ENCODE measurements around the gene KIF26A.

Gene KIF26A

DNA sequence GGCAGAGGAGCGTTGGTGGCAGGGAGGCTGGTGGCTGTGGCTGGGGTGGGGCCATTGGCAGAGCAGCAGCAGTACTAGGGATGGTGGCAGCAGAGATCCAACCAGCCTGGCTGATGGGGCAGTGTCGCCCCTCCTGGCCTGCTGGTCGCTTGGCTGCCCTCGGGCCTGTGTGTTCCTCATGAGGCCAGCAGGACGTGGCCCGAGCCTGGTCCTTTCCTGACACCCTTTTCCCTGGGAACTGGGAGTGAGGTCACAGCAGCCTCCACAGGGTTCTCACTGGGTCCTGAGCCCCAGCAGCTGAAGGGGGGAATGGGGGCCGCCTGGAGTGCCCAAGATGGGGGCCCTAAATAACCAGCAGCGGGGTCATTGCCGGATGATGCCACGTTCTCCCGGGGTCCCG is 46.1 kb downstream of the KIF26A start:
- no peaks in the 10 kb centered on the region for H3K9me3 ChIP-seq (ENCODE audit: low read length)
- H3K36me3 ChIP-seq (ENCODE audit: insufficient read depth, low read length), result no peaks in the 10 kb centered on the region
- H2AFZ ChIP-seq (ENCODE audit: low read depth, low read length), result no peak overlapping the region
- H3K4me1 ChIP-seq (ENCODE audit: insufficient read depth, low read length), result peaks cover 15% of the 10 kb centered on the region
- peaks cover 17% of the 10 kb centered on the region for H3K27me3 ChIP-seq (ENCODE audit: insufficient read depth, low read length)
- no peak overlapping the region for H3K4me3 ChIP-seq (ENCODE audit: low read length)

DNA sequence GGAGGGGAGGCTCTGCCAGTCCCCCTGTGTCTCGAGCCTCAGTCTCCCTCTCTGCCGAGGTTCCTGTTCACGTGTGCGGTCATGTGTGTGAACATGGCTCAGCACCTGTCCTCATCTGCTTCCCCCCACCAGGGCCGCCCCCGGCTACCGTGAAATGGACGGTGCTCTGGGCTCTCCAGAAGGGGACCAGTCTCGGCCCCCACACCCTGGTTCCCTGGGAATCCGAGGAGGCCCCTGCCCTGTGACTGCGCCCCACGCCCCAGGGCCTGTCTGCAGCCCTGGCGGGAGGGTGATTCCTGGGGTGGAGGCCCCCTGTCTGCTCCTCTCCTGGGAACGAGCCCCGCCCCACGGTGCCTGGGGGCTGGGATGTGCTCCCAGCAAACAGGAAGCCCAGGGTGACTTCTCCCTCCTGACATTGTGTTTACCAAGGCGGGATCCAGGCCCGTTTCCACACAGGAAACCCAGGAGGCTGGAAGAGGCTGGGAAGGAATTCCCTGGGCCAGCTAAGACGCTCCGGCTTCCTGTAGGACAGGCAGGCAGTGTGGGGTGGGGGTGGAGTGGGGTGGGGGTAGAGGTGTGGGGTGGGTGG is 46.6 kb downstream of the KIF26A start:
- H3K4me1 ChIP-seq (ENCODE audit: insufficient read depth, low read length), result peaks cover 15% of the 10 kb centered on the region
- H3K4me3 ChIP-seq (ENCODE audit: low read length), result no peak overlapping the region
- no peaks in the 10 kb centered on the region for H3K9me3 ChIP-seq (ENCODE audit: low read length)
- H2AFZ ChIP-seq (ENCODE audit: low read depth, low read length), result no peak overlapping the region
- peaks cover 20% of the 10 kb centered on the region for H3K27me3 ChIP-seq (ENCODE audit: insufficient read depth, low read length)
- no peaks in the 10 kb centered on the region for H3K36me3 ChIP-seq (ENCODE audit: insufficient read depth, low read length)

DNA sequence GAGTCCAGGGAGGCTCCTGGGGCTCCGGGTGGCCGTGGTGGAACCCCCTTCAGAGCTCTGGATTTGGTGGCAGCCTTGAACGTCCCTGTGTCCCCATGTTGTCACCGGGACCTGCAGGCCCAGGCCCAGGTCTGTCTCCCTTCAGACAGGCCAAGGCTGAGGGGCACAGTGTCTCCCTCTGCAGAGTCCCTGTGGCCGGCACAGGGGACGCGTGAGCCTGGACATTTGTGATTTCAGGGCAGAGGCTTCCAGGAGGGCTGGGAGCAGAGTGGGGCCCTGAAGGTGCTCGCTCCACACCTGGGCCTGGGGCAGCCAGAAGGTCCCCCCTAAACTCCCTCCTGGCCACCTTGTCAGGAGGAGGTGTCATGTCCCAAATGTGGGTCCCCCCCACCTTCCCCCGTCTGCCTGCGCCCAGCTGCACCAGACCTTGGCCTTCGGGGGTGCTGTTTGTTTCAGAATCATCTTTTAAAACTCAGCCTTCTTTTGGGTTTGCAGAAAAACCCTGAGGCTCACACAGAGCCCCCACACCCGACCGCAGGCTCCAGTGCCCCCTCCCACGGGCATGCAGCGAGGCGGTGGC is 47.6 kb downstream of the KIF26A start:
- Histone ChIP-seq H2AFZ (ENCODE audit: low read depth, low read length) (no peak overlapping the region), H3K36me3 (ENCODE audit: insufficient read depth, low read length) (no peaks in the 10 kb centered on the region), H3K27me3 (ENCODE audit: insufficient read depth, low read length) (peaks cover 29% of the 10 kb centered on the region), H3K4me1 (ENCODE audit: insufficient read depth, low read length) (peaks cover 15% of the 10 kb centered on the region), H3K4me3 (ENCODE audit: low read length) (no peak overlapping the region), H3K9me3 (ENCODE audit: low read length) (no peaks in the 10 kb centered on the region)

GRCh38 chr14:104186575-104186974 is 48.2 kb downstream of the KIF26A start:
- H3K4me3 ChIP-seq (ENCODE audit: low read length), result no peak overlapping the region
- peaks cover 32% of the 10 kb centered on the region for H3K27me3 ChIP-seq (ENCODE audit: insufficient read depth, low read length)
- no peaks in the 10 kb centered on the region for H3K36me3 ChIP-seq (ENCODE audit: insufficient read depth, low read length)
- no peaks in the 10 kb centered on the region for H3K9me3 ChIP-seq (ENCODE audit: low read length)
- H3K4me1 ChIP-seq (ENCODE audit: insufficient read depth, low read length), result peaks cover 10% of the 10 kb centered on the region
- no peak overlapping the region for H2AFZ ChIP-seq (ENCODE audit: low read depth, low read length)

GRCh38 chr14:104187121-104187889 is 48.9 kb downstream of the KIF26A start:
- Histone ChIP-seq H3K4me3 (ENCODE audit: low read length) (no peak overlapping the region), H2AFZ (ENCODE audit: low read depth, low read length) (no peak overlapping the region), H3K27me3 (ENCODE audit: insufficient read depth, low read length) (peaks cover 34% of the 10 kb centered on the region), H3K9me3 (ENCODE audit: low read length) (no peaks in the 10 kb centered on the region), H3K36me3 (ENCODE audit: insufficient read depth, low read length) (no peaks in the 10 kb centered on the region), H3K4me1 (ENCODE audit: insufficient read depth, low read length) (peaks cover 3% of the 10 kb centered on the region)

DNA sequence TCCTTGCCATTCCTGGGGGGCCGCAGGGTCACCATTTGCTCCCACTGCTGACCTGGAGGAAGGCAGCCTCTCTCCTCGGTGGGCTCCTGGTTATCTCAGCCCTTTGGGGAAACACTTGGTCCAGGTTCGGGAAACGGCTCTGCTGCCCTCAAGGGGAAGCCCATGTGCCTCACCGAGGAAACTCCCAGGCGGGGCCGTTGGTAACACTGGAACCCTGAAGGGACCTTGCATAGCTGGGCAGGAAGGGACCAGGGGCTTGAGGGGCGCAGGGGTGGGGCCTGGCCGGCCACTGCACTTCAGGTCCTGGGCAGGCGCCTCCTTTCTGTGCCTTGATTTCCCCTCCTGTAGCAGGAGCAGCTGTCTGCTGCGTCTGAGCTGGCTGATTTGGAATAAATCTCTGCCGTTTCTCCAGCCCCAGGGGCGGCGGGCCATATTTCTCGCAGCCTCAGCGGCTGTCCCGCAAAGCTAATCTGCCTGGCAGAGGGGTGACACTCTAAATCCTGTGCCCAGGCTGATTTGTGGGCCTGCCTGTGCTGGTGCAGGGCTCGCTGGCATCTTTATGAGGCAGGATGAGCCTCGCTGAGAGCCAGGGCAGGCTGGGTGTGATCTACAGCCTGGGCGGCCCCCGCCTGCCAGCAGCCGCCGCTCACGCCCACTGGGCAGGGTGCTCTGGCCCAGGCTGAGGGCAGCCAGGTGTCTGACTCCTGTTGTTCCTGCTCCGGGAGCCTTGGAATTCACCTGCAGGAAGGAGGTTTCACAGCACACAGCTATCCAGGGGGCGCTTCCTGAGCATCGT is 49.7 kb downstream of the KIF26A start:
- H3K36me3 ChIP-seq (ENCODE audit: insufficient read depth, low read length), result no peaks in the 10 kb centered on the region
- no peak overlapping the region for H2AFZ ChIP-seq (ENCODE audit: low read depth, low read length)
- H3K9me3 ChIP-seq (ENCODE audit: low read length), result no peaks in the 10 kb centered on the region
- peaks cover 35% of the 10 kb centered on the region for H3K27me3 ChIP-seq (ENCODE audit: insufficient read depth, low read length)
- no peaks in the 10 kb centered on the region for H3K4me1 ChIP-seq (ENCODE audit: insufficient read depth, low read length)
- H3K4me3 ChIP-seq (ENCODE audit: low read length), result no peak overlapping the region

- H3K36me3 ChIP-seq (ENCODE audit: insufficient read depth, low read length), result no peaks in the 10 kb centered on the region
- H3K4me3 ChIP-seq (ENCODE audit: low read length), result no peak overlapping the region
- H2AFZ ChIP-seq (ENCODE audit: low read depth, low read length), result no peak overlapping the region
- no peaks in the 10 kb centered on the region for H3K4me1 ChIP-seq (ENCODE audit: insufficient read depth, low read length)
- peaks cover 35% of the 10 kb centered on the region for H3K27me3 ChIP-seq (ENCODE audit: insufficient read depth, low read length)
- no peaks in the 10 kb centered on the region for H3K9me3 ChIP-seq (ENCODE audit: low read length)
These were observed 50.5 kb downstream of the KIF26A start for GRCh38 chr14:104188727-104189400.

GRCh38 chr14:104189629-104190335 is 51.4 kb downstream of the KIF26A start:
- H3K36me3 ChIP-seq (ENCODE audit: insufficient read depth, low read length), result no peaks in the 10 kb centered on the region
- no peak overlapping the region for H3K4me3 ChIP-seq (ENCODE audit: low read length)
- no peaks in the 10 kb centered on the region for H3K9me3 ChIP-seq (ENCODE audit: low read length)
- H3K27me3 ChIP-seq (ENCODE audit: insufficient read depth, low read length), result peaks cover 38% of the 10 kb centered on the region
- H2AFZ ChIP-seq (ENCODE audit: low read depth, low read length), result no peak overlapping the region
- H3K4me1 ChIP-seq (ENCODE audit: insufficient read depth, low read length), result no peaks in the 10 kb centered on the region

GRCh38 chr14:104190396-104191000 is 52.1 kb downstream of the KIF26A start:
- Histone ChIP-seq H3K27me3 (ENCODE audit: insufficient read depth, low read length) (peaks cover 41% of the 10 kb centered on the region), H3K9me3 (ENCODE audit: low read length) (no peaks in the 10 kb centered on the region), H3K4me3 (ENCODE audit: low read length) (no peak overlapping the region), H2AFZ (ENCODE audit: low read depth, low read length) (no peak overlapping the region), H3K4me1 (ENCODE audit: insufficient read depth, low read length) (no peaks in the 10 kb centered on the region), H3K36me3 (ENCODE audit: insufficient read depth, low read length) (no peaks in the 10 kb centered on the region)

DNA sequence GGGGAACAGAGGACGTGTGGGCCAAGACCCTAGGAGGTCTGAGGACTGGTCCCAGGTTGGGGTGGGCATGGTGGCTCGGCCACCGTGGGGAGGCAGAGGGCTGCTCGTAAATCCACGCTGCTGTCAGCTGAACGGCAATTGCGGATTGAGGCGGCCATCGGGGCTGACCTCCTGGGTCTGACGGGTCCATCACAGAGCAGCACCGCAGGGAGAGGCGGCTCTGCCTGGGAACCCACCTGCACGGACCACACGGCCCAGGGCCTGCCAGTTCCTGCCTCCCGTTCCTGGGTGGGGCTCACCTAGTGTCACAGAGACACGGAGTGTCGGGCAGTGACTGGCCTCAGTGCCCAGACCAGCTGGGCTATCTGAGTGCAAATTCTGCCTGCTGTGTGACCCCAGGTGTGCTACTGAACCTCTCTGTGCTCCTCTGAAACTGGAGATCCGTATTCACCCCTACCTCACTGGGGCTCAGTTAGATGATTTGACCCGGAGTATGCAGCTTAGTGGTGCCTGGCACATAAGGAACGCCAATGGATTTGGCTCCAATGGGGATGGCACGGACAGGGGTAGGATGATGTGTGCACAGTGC is 53.1 kb downstream of the KIF26A start:
- no peaks in the 10 kb centered on the region for H3K9me3 ChIP-seq (ENCODE audit: low read length)

DNA sequence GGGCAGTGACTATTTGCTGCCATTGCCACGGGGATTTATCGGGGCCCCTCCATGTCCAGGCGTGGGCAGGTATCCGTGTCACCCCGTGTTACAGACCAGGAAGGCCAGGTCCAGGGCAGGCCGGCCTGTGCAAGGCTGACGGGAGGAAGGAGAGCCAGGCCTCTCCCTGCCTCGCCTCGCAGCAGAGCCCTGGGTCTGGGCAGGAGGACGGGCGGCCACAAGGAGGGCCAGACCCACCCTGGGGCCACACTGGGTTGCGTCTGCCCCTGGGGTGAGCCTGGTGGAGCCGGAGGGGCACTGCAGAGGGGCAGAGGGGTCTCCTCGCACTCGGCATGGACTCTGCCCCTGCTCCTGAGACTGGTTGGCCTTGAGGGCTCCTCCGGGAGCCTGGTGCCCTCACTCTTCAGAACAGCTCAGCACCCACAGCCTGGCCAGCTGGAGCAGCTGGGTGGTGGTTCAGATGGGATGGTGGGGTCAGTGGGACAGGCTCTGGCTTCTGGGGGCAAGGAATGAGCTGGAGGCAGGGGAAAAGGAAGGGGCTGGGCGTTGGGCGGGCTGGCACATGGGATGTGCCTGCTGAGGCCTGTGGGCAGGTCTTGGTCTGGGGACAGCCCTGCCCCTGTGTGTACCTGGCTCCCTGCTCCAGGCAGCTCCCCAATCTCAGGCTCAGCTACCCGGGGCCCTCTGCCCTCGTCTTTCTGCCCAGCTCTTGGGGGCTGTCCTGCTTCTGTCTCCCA is 53.9 kb downstream of the KIF26A start:
- Histone ChIP-seq H2AFZ (ENCODE audit: low read depth, low read length) (no peak overlapping the region), H3K27me3 (ENCODE audit: insufficient read depth, low read length) (peaks cover 41% of the 10 kb centered on the region)

More for the DNA sequence above, 53.1 kb downstream of the KIF26A start:
- peaks cover 41% of the 10 kb centered on the region for H3K27me3 ChIP-seq (ENCODE audit: insufficient read depth, low read length)
- no peaks in the 10 kb centered on the region for H3K36me3 ChIP-seq (ENCODE audit: insufficient read depth, low read length)
- peaks cover 4% of the 10 kb centered on the region for H3K4me1 ChIP-seq (ENCODE audit: insufficient read depth, low read length)
- no peak overlapping the region for H2AFZ ChIP-seq (ENCODE audit: low read depth, low read length)
- no peak overlapping the region for H3K4me3 ChIP-seq (ENCODE audit: low read length)

More for the DNA sequence above, 53.9 kb downstream of the KIF26A start:
- Histone ChIP-seq H3K36me3 (ENCODE audit: insufficient read depth, low read length) (no peaks in the 10 kb centered on the region), H3K9me3 (ENCODE audit: low read length) (no peaks in the 10 kb centered on the region), H3K4me3 (ENCODE audit: low read length) (no peak overlapping the region), H3K4me1 (ENCODE audit: insufficient read depth, low read length) (peaks cover 4% of the 10 kb centered on the region)
